Spleen (tissue), 7 donors: ENCODE results near the gene SLC30A3.

ENCODE experiments used
- CTCF ChIP-seq, 11 experiments: fragments of 200-600 bp in 7 of 11; fragments of 450-650 bp in 4 of 11; sonication (generic) in 4 of 11; IDR thresholded peaks in 8 of 11; conservative IDR thresholded peaks in 3 of 11; 1 replicate in 7 of 11; 2 replicates in 4 of 11; pipeline versions ENCODE4 v1.4.0 to v1.8.0; 2016 to 2021; ENCODE audit warnings: antibody characterized with exemption in 11 of 11, inconsistent platforms in 4 of 11, mild to moderate bottlenecking in 1 of 11
- POLR2A ChIP-seq, 3 donors: fragments of 450-650 bp; IDR thresholded peaks; one replicate each; pipeline ENCODE4 v1.5.1; 2017; ENCODE audit warnings: antibody characterized with exemption in 3 of 3, mild to moderate bottlenecking in 1 of 3
- donor health status: DM: no; HTN: no; CAD: no; lungs with moderate emphysema.
- donor health status: DM: no; HTN: no; CAD: no.
- donor health status: DM: no; HTN: no; CAD: no.

GRCh38 chr2:27261241-27261925 lies 1.5 kb downstream of the SLC30A3 start:
- TF ChIP-seq CTCF (IDR thresholded peaks at IDR 0.05 in 8 of 11, conservative IDR thresholded peaks at IDR 0.05 in 3 of 11): no peak
- no peak for TF ChIP-seq POLR2A (IDR thresholded peaks at IDR 0.05)
